Activated CD4-positive, alpha-beta memory T cell treated with anti-CD3 and anti-CD28 coated beads, Interleukin-2, amount 10 ng/mL, durations not matched to agents 7 days and 5 days (primary cell): ENCODE results near the gene IFT122. TPM values are rescaled to one million over a fixed set of nuclear protein-coding genes. Genes with fewer than 3 reads are reported as not detected.

Source experiments
- CTCF ChIA-PET: fragments of 350-600 bp; sonication (Branson Sonifier 250); formaldehyde crosslinking; loops from one replicate; lab custom pipeline; 2021; ENCODE audit warnings: antibody characterized with exemption, inconsistent platforms; lab: Charles Lee
- POLR2A ChIA-PET: fragments of 350-600 bp; sonication (Branson Sonifier 250); formaldehyde crosslinking; loops from one replicate; lab custom pipeline; 2021; ENCODE audit warnings: antibody characterized with exemption; lab: Charles Lee
- DNase-seq: peaks from one replicate; pipeline ENCODE4 v3.0.0-alpha.2; 2020
- H3K27ac Mint-ChIP-seq: one replicate; pipeline ENCODE4 v1.8.0; 2021; ENCODE audit warnings: mild to moderate bottlenecking, mixed read lengths
- H3K27me3 Mint-ChIP-seq: one replicate; pipeline ENCODE4 v1.8.0; 2021; ENCODE audit warnings: mixed read lengths
- H3K36me3 Mint-ChIP-seq: one replicate; pipeline ENCODE4 v1.8.0; 2021; ENCODE audit warnings: low read depth, mixed read lengths
- H3K4me1 Mint-ChIP-seq: one replicate; pipeline ENCODE4 v1.8.0; 2021; ENCODE audit warnings: mixed read lengths
- H3K4me3 Mint-ChIP-seq: one replicate; pipeline ENCODE4 v1.8.0; 2021; ENCODE audit warnings: mild to moderate bottlenecking, mixed read lengths
- H3K9me3 Mint-ChIP-seq: one replicate; pipeline ENCODE4 v1.8.0; 2021; ENCODE audit warnings: mixed read lengths
- total RNA-seq, 2 experiments: library from RNA; stranded (reverse); gene quantifications; one replicate each; pipeline ENCODE4 v1.2.3, GENCODE V29; 2021

The IFT122 gene
- total RNA-seq, 2 experiments from 2014 or later, result 22.6 to 22.8 TPM

DNA sequence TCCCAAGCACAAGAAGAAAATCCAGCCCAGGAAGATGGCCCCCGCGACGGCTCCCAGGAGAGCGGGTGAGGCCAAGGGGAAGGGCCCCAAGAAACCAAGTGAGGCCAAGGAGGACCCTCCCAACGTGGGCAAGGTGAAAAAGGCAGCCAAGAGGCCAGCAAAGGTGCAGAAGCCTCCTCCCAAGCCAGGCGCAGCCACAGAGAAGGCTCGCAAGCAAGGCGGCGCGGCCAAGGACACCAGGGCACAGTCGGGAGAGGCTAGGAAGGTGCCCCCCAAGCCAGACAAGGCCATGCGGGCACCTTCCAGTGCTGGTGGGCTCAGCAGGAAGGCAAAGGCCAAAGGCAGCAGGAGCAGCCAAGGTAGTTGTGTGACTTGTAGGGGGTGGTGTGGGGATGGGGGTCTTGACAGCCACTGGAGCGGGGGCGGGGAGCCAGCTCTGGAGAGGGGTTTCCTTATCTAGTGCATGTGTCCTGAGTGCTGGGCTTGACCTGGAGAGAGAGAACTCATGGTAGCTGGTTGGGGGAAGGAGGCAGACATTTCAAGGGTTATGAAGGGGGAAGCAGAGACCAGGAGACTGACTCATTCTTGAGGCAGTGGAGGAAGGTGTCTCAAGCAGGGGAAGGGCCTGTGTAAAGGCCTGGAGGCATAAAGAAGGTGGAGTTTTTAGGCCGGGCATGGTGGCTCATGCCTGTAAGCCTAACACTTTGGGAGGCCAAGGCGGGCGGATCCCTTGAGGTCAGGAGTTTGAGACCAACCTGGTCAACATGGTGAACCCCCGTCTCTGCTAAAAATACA is 109.2 kb downstream of the IFT122 start:
- H3K27me3 Mint-ChIP-seq, result peaks cover 9% of the 10 kb centered on the region
- no peaks in the 10 kb centered on the region for H3K36me3 Mint-ChIP-seq
- H3K4me3 Mint-ChIP-seq, result no peak overlapping the region
- ChIA-PET CTCF (no interaction called here), POLR2A (no interaction called here)
- H3K4me1 Mint-ChIP-seq, result peaks cover 8% of the 10 kb centered on the region
- no peak for DNase-seq
- H3K27ac Mint-ChIP-seq, result no peak overlapping the region
- H3K9me3 Mint-ChIP-seq, result no peaks in the 10 kb centered on the region

GRCh38 chr3:129549805-129550204 is 109.8 kb downstream of the IFT122 start:
- no peaks in the 10 kb centered on the region for H3K36me3 Mint-ChIP-seq
- ChIA-PET CTCF (no interaction called here), POLR2A (no interaction called here)
- DNase-seq, result no peak
- no peak overlapping the region for H3K4me3 Mint-ChIP-seq
- H3K27me3 Mint-ChIP-seq, result peaks cover 14% of the 10 kb centered on the region
- no peak overlapping the region for H3K27ac Mint-ChIP-seq
- H3K4me1 Mint-ChIP-seq, result peaks cover 13% of the 10 kb centered on the region
- H3K9me3 Mint-ChIP-seq, result no peaks in the 10 kb centered on the region

- H3K4me3 Mint-ChIP-seq, result no peak overlapping the region
- ChIA-PET CTCF (no interaction called here), POLR2A (interaction anchor here (0.8 kb wide), 1 partner anchor 61 kb away, joined by 3 read pairs; no protein-coding TSS in a partner anchor)
- H3K27ac Mint-ChIP-seq, result no peak overlapping the region
- H3K36me3 Mint-ChIP-seq, result no peaks in the 10 kb centered on the region
- no peak for DNase-seq
- H3K4me1 Mint-ChIP-seq, result peaks cover 13% of the 10 kb centered on the region
- H3K9me3 Mint-ChIP-seq, result no peaks in the 10 kb centered on the region
- peaks cover 13% of the 10 kb centered on the region for H3K27me3 Mint-ChIP-seq
Observed at GRCh38 chr3:129552287-129553050, 112.4 kb downstream of the IFT122 start.

- Mint-ChIP-seq H3K36me3 (no peaks in the 10 kb centered on the region), H3K9me3 (no peaks in the 10 kb centered on the region), H3K4me1 (peaks cover 20% of the 10 kb centered on the region), H3K4me3 (no peak overlapping the region), H3K27ac (no peak overlapping the region), H3K27me3 (peaks cover 13% of the 10 kb centered on the region)
- no peak for DNase-seq
- POLR2A ChIA-PET, result no interaction called here
- CTCF ChIA-PET, result no interaction called here
Observed at GRCh38 chr3:129553171-129553570, 113.1 kb downstream of the IFT122 start.

DNA sequence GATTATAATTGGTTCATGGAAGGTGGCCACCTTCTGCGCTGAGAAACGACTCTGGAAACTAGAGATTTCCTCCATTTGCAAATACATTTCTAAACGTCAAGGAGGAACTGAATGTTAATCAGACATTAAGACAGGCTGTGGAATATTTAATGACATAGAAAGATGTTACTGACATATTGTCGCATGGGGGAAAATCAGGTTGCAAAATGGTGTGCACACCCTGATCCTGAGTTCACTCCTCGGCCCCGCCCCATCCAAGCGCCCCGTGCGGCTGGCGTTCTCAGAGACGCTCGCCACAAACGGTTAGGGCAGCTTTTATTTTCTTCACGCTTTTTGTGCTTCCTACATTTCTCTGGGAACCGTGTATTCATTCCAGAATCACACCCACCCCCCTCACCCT is 113.7 kb downstream of the IFT122 start:
- H3K27ac Mint-ChIP-seq, result no peak overlapping the region
- H3K4me1 Mint-ChIP-seq, result peaks cover 25% of the 10 kb centered on the region
- H3K4me3 Mint-ChIP-seq, result no peak overlapping the region
- peak; percentile 28 for DNase-seq
- H3K27me3 Mint-ChIP-seq, result peaks cover 13% of the 10 kb centered on the region
- ChIA-PET CTCF (no interaction called here), POLR2A (no interaction called here)
- H3K9me3 Mint-ChIP-seq, result no peaks in the 10 kb centered on the region
- H3K36me3 Mint-ChIP-seq, result no peaks in the 10 kb centered on the region

DNA sequence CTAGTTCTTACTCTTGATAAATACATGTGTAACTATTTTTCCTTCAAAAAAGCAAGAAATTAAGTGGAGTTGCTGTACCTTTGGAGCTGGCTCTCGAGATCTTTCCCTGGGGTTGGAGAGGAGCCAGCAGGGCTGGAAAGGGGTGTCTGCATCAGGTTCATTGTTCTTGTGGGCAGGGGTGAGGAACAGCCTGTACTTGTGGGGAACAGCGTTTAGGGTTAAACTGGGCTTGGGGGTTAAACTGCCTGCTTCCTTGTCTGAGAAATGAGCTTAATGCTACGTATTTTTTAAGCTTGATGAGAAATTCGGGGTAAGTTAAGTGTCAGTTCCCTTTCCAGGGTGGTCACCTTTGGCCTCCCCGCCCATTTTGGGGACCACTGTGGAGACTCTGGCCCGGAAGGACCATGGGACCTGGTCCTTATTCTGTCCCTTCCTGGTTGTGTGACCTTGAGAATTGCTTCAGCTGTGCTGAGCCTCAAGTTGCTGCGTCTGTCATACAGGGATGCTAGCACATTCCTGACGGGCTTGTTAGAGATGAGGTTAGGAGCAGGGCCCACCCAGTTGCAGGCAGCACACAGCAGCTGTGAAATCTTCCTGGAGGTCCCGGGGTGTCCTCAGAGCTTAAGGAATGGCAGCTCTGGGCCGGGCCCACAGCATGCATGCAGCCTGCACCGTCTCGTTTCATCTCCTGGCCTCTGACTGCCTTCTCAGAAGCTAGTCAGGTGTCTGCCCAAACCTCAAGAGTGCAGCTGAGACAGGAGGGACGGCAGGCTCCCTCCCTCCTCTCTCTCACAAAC is 114.5 kb downstream of the IFT122 start:
- no peaks in the 10 kb centered on the region for H3K36me3 Mint-ChIP-seq
- H3K27me3 Mint-ChIP-seq, result peaks cover 13% of the 10 kb centered on the region
- H3K27ac Mint-ChIP-seq, result no peak overlapping the region
- DNase-seq, result no peak
- no peak overlapping the region for H3K4me3 Mint-ChIP-seq
- no peaks in the 10 kb centered on the region for H3K9me3 Mint-ChIP-seq
- ChIA-PET POLR2A (interaction anchor here (1.3 kb wide), 1 partner anchor 22 kb away, joined by 4 read pairs; no protein-coding TSS in a partner anchor), CTCF (no interaction called here)
- H3K4me1 Mint-ChIP-seq, result peaks cover 25% of the 10 kb centered on the region

GRCh38 chr3:129555153-129555550 is 115.1 kb downstream of the IFT122 start:
- H3K4me1 Mint-ChIP-seq, result peaks cover 25% of the 10 kb centered on the region
- H3K36me3 Mint-ChIP-seq, result no peaks in the 10 kb centered on the region
- POLR2A ChIA-PET, result interaction anchor here (1.3 kb wide), 1 partner anchor 21 kb away, joined by 4 read pairs; no protein-coding TSS in a partner anchor
- CTCF ChIA-PET, result no interaction called here
- H3K27ac Mint-ChIP-seq, result no peak overlapping the region
- no peak overlapping the region for H3K4me3 Mint-ChIP-seq
- peaks cover 13% of the 10 kb centered on the region for H3K27me3 Mint-ChIP-seq
- H3K9me3 Mint-ChIP-seq, result no peaks in the 10 kb centered on the region
- DNase-seq, result no peak

GRCh38 chr3:129555616-129556357 is 115.8 kb downstream of the IFT122 start:
- CTCF ChIA-PET, result no interaction called here
- Mint-ChIP-seq H3K36me3 (no peaks in the 10 kb centered on the region), H3K27ac (no peak overlapping the region), H3K4me1 (peaks cover 27% of the 10 kb centered on the region), H3K9me3 (no peaks in the 10 kb centered on the region), H3K27me3 (peaks cover 15% of the 10 kb centered on the region), H3K4me3 (no peak overlapping the region)
- no peak for DNase-seq
- POLR2A ChIA-PET, result no interaction called here

DNA sequence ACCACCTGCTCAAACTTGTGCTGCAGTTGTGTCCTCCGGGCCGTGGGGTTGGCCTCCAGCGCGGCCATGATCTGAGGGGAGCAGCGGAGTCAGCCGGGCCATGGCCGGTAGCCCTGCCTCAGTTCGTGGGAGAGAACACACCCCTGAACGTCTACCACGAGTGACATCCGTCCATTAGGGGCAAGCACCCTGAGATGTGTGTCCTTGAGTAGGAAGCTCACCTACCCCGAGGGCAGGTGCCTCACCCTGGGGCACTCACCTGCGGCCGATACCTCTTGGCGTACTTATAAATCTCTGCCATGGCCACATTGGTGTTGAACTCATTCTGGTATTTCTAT is 116.3 kb downstream of the IFT122 start:
- Mint-ChIP-seq H3K36me3 (no peaks in the 10 kb centered on the region), H3K9me3 (no peaks in the 10 kb centered on the region), H3K27ac (no peak overlapping the region), H3K4me1 (peaks cover 28% of the 10 kb centered on the region), H3K4me3 (no peak overlapping the region), H3K27me3 (peaks cover 15% of the 10 kb centered on the region)
- no peak for DNase-seq
- ChIA-PET CTCF (no interaction called here), POLR2A (no interaction called here)

DNA sequence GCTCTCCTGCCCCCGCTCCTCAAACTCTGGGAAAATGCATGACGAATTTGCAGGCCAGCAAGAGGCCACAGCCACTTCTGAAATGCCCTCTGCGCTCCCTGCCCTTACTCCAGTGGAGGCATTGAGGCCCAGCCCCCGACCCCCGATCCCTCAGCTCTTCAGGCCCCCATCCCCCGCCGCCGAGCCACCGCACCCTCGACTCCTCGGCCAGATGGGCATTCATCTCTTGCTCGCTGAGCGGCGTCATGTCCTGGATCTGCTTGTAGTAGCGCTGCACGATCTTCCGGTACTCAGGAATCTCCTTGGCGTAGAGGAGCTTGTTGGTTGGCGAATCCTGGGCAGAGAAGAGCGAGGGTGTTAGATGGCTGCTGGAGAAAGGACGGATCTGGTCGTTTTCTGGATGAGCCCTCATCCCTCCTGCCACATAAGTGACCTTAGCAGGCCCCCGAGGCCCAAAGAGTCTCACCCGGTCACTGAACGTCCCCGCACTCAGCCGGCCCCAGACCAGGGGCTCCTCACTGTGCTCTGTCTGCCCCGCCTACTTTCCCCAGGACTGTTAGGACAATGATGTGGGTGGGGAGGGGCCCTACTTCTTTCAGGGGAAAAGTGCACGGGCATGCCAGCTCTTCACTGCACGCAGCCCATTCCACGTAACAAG is 117.0 kb downstream of the IFT122 start:
- no peak overlapping the region for H3K4me3 Mint-ChIP-seq
- H3K36me3 Mint-ChIP-seq, result no peaks in the 10 kb centered on the region
- peaks cover 28% of the 10 kb centered on the region for H3K4me1 Mint-ChIP-seq
- no peaks in the 10 kb centered on the region for H3K9me3 Mint-ChIP-seq
- ChIA-PET CTCF (no interaction called here), POLR2A (interaction anchor here (2.2 kb wide), 1 partner anchor 19 kb away, joined by 11 read pairs; no protein-coding TSS in a partner anchor)
- peaks cover 15% of the 10 kb centered on the region for H3K27me3 Mint-ChIP-seq
- no peak for DNase-seq
- H3K27ac Mint-ChIP-seq, result no peak overlapping the region

GRCh38 chr3:129557548-129557894 is 117.5 kb downstream of the IFT122 start:
- no peak overlapping the region for H3K27ac Mint-ChIP-seq
- no peaks in the 10 kb centered on the region for H3K36me3 Mint-ChIP-seq
- H3K27me3 Mint-ChIP-seq, result peaks cover 14% of the 10 kb centered on the region
- CTCF ChIA-PET, result no interaction called here
- H3K4me3 Mint-ChIP-seq, result no peak overlapping the region
- H3K9me3 Mint-ChIP-seq, result no peaks in the 10 kb centered on the region
- POLR2A ChIA-PET, result interaction anchor here (2.2 kb wide), 1 partner anchor 18 kb away, joined by 11 read pairs; no protein-coding TSS in a partner anchor
- peaks cover 28% of the 10 kb centered on the region for H3K4me1 Mint-ChIP-seq
- DNase-seq, result no peak
